ENCODE measurements around the gene APBA2. TPM values are rescaled to one million over a fixed set of nuclear protein-coding genes. Genes with fewer than 3 reads are reported as not detected.

APBA2 gene
- total and polyA plus RNA-seq, 3 donors from 2014 or later = 18.5 to 37.7 (median 29.5) TPM

GRCh38 chr15:29089731-29090616 is 204.2 kb downstream of the APBA2 start:
- WGBS, 2 donors = 66 to 82% methylated on average over 12 to 16 of the region's 16 CpGs
- DNase-seq = no peak
- intact Hi-C loops (cut with DNase I; ENCODE audit: low total_unique reads) = no loop called here

GRCh38 chr15:29090617-29091466 is 205.1 kb downstream of the APBA2 start:
- DNase-seq = peak; percentile 36
- intact Hi-C loops (cut with DNase I; ENCODE audit: low total_unique reads) = no loop called here

More at GRCh38 chr15:29089731-29090616, 204.2 kb downstream of the APBA2 start:
- Histone ChIP-seq H3K27me3 (no peaks in the 10 kb centered on the region), H3K4me3 (no peak overlapping the region), H3K27ac (no peak overlapping the region), H3K36me3 (ENCODE audit: low read depth, missing control alignments) (no peaks in the 10 kb centered on the region), H3K4me1 (no peaks in the 10 kb centered on the region), H3K9me3 (no peaks in the 10 kb centered on the region)
- TF ChIP-seq POLR2A (IDR thresholded peaks at IDR 0.05) (no peak), CTCF (IDR thresholded peaks at IDR 0.05) (no peak)

GRCh38 chr15:29091666-29092065 is 205.9 kb downstream of the APBA2 start:
- WGBS, 2 donors = 80 to 91% methylated on average over 7 to 8 of the region's 8 CpGs

More at GRCh38 chr15:29090617-29091466, 205.1 kb downstream of the APBA2 start:
- H3K4me3 ChIP-seq = no peak overlapping the region
- TF ChIP-seq CTCF (IDR thresholded peaks at IDR 0.05) (peak; percentile 39 to 83 (median 61)), POLR2A (IDR thresholded peaks at IDR 0.05) (no peak)
- H3K27me3 ChIP-seq = no peaks in the 10 kb centered on the region
- H3K27ac ChIP-seq = no peak overlapping the region
- H3K36me3 ChIP-seq (ENCODE audit: low read depth, missing control alignments) = no peaks in the 10 kb centered on the region
- no peaks in the 10 kb centered on the region for H3K4me1 ChIP-seq
- 82 to 83% methylated on average over 4 to 15 of the region's 15 CpGs for WGBS, 2 donors
- no peaks in the 10 kb centered on the region for H3K9me3 ChIP-seq

GRCh38 chr15:29092376-29093064 is 206.7 kb downstream of the APBA2 start:
- WGBS, 2 donors = 94 to 98% methylated on average over 12 to 14 of the region's 14 CpGs
- Histone ChIP-seq H3K4me1 (no peaks in the 10 kb centered on the region), H3K36me3 (ENCODE audit: low read depth, missing control alignments) (no peaks in the 10 kb centered on the region), H3K9me3 (no peaks in the 10 kb centered on the region), H3K27ac (no peak overlapping the region), H3K4me3 (no peak overlapping the region), H3K27me3 (no peaks in the 10 kb centered on the region)
- DNase-seq = no peak
- TF ChIP-seq CTCF (IDR thresholded peaks at IDR 0.05) (no peak), POLR2A (IDR thresholded peaks at IDR 0.05) (no peak)
- intact Hi-C loops (cut with DNase I; ENCODE audit: low total_unique reads) = no loop called here

More at GRCh38 chr15:29091666-29092065, 205.9 kb downstream of the APBA2 start:
- H3K4me3 ChIP-seq = no peak overlapping the region
- H3K36me3 ChIP-seq (ENCODE audit: low read depth, missing control alignments) = no peaks in the 10 kb centered on the region
- TF ChIP-seq POLR2A (IDR thresholded peaks at IDR 0.05) = no peak
- H3K27ac ChIP-seq = no peak overlapping the region
- H3K9me3 ChIP-seq = no peaks in the 10 kb centered on the region
- H3K4me1 ChIP-seq = no peaks in the 10 kb centered on the region
- intact Hi-C loops (cut with DNase I; ENCODE audit: low total_unique reads) = no loop called here
- DNase-seq = no peak
- H3K27me3 ChIP-seq = no peaks in the 10 kb centered on the region
